Glomerular visceral epithelial cell (primary cell): ENCODE data around the gene GTPBP2.
"Not testable (repeated sequence)": the region's sequence is repeated elsewhere in the genome, so short reads cannot be mapped to it uniquely, and the experiment has no call there.

Experiments used
- DNase-seq: peaks from one replicate; pipeline ENCODE4 v3.0.0-alpha.2; 2016; ENCODE audit errors: extremely low spot score

The GTPBP2 gene

GRCh38 chr6:43629104-43629504 lies at the start of gene GTPBP2:
TSS of gene GTPBP2 (minus strand) at chr6:43629264. CDS start at chr6:43629162, 102 bp downstream.
- DNase-seq, result peak; percentile 99

GRCh38 chr6:43678341-43678740 lies 49.3 kb upstream of the GTPBP2 start:
- no peak for DNase-seq

- no peak for DNase-seq
Measured at GRCh38 chr6:43677759-43678158, 48.7 kb upstream of the GTPBP2 start.

- no peak for DNase-seq
Measured at GRCh38 chr6:43676962-43677606, 48.0 kb upstream of the GTPBP2 start.

- no peak for DNase-seq
Measured at GRCh38 chr6:43674921-43675320, 45.9 kb upstream of the GTPBP2 start.

- DNase-seq, result no peak
Measured at GRCh38 chr6:43674291-43674690, 45.2 kb upstream of the GTPBP2 start.

GRCh38 chr6:43673444-43674084 lies 44.5 kb upstream of the GTPBP2 start:
- DNase-seq, result no peak

GRCh38 chr6:43671801-43672690 lies 43.0 kb upstream of the GTPBP2 start:
- no peak for DNase-seq

GRCh38 chr6:43671011-43671800 lies 42.1 kb upstream of the GTPBP2 start:
- DNase-seq, result no peak

- DNase-seq, result no peak
Measured at GRCh38 chr6:43670623-43670986, 41.5 kb upstream of the GTPBP2 start.

GRCh38 chr6:43669922-43670622 lies 41.0 kb upstream of the GTPBP2 start:
- DNase-seq, result no peak

GRCh38 chr6:43669050-43669921 lies 40.2 kb upstream of the GTPBP2 start:
- DNase-seq, result peak; percentile 13

- peak; percentile 48 for DNase-seq
Measured at GRCh38 chr6:43668151-43669028, 39.3 kb upstream of the GTPBP2 start.

GRCh38 chr6:43667245-43668150 lies 38.4 kb upstream of the GTPBP2 start:
- peak; percentile 86 for DNase-seq

- no peak for DNase-seq
Measured at GRCh38 chr6:43666196-43666920, 37.3 kb upstream of the GTPBP2 start.

- DNase-seq, result peak; percentile 86
Measured at GRCh38 chr6:43665376-43665775, 36.3 kb upstream of the GTPBP2 start.

- not testable (repeated sequence) for DNase-seq
Measured at GRCh38 chr6:43662948-43663347, 33.9 kb upstream of the GTPBP2 start.
